SKM-1 (cell line): ENCODE results near the gene RBM38.

Source experiments
- DNase-seq: peaks from one replicate; lab custom pipeline; 2025; ENCODE audit not compliant: unreplicated experiment; lab: John Stamatoyannopoulos, UW

The RBM38 gene

DNA sequence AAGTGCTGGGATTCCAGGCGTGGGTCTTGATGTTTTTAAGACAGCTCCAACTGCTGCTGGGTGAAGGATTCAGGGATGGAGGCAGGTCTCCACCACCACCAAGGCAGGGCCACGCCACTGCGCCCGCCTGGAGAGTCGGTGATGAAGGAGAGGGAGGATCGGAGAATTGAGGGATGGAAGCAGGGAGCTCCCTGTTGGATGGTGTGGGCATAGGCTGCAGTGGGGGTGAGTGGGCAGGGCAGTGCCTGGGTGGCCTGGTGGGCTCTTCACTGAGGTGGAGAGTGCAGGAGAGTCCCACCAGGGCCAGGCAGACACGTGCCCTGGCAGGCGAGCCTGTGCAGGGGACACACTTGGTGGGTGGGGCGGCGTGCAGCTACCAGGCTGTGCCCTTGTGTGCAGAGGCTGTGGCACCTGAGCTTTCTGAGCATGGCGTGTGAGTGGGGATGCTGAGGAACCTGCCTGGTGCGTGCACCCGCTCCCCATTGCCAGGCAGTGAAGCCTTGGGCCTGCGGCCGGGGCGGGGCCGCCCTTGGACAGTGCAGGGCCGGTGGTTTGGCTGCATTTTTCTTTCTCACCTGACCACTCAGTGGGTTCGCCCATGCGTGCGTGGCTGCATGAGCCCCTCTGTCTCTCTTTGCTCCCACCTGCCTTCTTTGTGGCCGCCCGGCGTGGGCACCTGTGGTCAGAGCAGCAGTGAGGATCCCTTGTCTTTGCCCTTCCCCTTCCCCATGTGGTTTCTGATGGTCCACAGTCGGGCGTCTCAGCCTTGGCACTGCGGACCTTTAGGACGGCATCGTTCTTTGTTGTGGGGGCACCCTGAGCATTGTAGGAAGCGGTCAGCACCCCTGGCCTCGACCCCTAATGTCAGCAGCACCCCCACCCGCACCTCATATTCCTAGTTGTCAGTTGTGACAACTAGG lies 11.3 kb downstream of the RBM38 start:
- DNase-seq, result no peak

DNA sequence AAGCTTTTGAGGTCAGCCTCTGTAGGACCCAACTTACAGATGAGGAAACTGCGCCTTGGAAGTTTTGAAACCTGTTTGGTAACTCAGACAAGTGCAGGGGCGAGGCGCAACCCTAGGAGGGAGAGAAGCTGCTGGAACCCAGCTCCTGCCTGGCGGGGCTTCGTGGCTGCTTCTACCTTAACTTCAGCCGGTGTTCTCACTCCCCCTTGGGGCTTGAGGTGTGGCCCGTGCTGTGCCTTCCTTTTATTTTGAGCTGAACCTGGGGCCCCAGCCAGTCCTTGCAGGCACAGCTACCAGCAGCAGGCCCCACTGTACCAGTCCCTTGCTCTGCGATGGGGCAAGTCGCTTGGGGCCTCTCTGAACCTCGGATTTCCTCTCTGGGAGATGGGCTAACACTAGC lies 12.0 kb downstream of the RBM38 start:
- no peak for DNase-seq

DNA sequence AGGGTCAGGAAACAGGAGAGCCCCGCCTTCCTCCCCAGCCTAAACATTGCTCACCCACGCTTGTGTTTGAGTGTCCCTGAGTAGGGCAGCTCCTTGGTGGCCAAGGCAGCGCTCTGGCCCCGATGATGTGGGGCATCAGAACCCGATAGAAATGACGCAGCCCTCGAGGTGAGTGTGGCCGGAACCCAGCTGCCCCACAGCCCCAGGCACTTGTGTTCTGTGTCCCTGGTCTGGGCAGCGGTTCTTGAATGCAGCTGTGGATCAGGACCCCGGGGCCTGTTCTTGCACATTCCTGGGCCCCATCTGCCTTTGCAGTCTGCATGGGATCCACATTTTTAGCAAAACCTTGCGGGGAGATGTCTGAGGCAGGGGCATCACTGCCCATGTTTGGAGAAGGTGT lies 12.8 kb downstream of the RBM38 start:
- no peak for DNase-seq

DNA sequence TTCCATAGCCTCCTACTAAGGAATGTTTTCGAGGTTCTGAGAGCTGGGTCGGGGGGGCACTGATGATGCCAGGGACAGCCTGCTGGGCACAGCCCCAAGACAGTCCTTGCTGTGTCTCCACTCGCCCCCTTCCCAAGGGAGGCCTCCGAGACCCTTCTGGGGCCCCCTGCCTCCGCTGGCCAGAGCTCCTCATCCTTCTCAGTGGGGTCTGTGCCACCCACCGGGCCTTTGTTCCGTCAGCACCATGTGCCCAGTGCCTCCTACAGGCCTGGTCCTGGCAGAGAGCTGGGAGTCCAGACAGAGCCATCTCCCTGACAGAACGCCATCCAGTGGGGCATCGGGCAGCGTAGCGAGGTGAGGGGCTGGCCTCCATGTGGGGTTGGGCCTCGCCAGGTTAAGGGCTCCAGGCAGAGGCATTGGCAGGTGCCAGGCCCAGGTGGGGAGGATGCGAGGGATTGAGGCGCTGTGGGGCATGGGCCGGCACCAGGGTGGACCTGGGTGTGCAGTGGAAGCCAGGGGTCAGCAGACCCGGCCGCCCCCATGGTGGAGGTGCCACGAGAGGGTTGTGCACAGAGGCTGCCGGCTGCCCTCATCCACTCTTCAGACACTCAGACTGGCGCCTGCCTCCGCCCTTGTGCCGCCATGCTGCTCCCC lies 13.3 kb downstream of the RBM38 start:
- DNase-seq, result no peak

DNA sequence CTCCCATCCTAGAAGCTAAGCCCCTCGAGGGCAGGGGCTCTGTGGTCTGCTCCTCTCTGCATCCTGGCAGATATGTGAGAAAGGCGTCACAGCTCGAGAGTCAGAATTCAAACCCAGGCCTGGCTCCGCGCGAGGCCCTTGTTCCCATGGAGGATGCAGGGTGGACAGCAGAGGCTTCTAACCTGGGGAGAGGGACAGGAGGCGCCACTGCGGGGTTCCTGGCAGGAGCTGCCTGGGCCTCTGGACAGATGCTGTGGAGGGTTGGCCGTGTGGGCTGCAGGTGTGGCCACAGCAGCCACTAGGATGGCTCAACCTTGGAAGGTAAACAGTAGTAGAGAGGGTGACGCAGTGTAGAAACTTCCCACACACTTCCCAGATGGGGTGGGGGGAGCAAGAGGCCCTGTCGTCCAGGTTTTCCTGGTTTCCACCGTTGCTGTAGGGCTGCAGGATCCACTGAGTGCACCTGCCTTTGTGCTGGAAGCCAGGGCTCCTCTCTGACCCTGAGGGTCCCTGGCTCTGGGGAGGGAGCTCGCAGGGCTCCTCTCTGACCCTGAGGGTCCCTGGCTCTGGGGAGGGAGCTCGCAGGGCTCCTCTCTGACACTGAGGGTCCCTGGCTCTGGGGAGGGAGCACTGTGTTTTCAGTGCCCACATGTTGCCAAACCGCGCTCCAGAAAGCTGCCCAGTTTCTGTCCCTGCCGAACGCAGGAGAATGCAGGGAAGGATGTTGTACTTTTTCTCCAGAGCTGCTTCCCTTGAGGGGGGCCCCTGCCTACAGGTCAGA lies 14.2 kb downstream of the RBM38 start:
- DNase-seq, result no peak

DNA sequence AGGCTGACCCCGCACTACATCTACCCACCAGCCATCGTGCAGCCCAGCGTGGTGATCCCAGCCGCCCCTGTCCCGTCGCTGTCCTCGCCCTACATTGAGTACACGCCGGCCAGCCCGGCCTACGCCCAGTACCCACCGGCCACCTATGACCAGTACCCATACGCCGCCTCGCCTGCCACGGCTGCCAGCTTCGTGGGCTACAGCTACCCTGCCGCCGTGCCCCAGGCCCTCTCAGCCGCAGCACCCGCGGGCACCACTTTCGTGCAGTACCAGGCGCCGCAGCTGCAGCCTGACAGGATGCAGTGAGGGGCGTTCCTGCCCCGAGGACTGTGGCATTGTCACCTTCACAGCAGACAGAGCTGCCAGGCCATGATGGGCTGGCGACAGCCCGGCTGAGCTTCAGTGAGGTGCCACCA lies 16.4 kb downstream of the RBM38 start:
- no peak for DNase-seq

DNA sequence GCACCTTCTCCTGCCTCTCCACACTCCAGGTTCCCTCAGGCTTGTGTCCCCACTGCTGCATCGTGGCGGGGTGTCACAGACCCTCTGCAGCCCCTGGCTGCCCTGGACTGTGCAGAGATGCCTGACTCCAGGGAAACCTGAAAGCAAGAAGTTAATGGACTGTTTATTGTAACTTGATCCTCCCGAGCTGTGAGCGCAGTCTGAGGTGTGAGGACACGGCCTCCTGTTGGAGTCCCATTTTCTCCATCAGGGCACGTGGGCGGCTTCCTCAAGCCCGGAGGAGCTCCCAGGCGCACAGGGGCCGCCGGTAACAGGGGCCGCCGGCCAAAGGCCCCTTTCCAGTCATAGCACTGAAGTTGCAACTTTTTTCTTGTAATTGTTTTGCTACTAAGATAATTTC lies 16.9 kb downstream of the RBM38 start:
- no peak for DNase-seq

DNA sequence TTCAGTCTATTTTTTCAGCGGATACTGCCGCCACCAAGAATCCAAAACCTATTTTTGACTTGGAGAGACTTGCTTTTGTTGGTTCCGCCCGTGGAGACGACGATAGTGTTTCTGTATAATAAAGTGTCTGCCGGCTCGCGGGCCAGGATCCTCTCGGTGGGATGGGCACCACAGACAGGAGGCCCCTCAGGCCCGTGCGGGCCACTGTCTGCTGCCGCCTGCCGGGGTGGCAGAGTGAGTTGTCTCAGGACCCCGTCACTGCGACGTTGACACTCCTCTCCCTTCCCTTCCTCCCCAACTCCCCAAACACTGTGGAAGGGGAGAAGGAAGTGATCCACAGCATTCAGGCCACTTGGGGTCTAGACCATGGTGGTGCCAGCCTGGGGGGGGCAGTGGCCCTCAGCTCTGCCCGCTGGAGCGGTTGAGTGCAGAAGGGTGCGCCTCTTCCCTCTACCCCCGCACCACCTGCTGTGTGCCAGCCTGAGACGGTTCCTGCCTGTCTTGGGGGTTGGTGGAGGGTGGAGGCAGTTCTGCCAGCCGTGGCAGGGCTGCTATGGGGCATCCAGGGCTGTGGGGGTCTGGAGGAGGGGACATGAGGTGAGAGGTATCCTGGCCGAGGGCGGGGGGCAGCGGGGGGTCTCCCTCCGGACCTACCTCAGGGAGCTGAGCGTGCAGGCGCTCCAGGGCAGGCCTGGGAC lies 17.5 kb downstream of the RBM38 start:
- no peak for DNase-seq

DNA sequence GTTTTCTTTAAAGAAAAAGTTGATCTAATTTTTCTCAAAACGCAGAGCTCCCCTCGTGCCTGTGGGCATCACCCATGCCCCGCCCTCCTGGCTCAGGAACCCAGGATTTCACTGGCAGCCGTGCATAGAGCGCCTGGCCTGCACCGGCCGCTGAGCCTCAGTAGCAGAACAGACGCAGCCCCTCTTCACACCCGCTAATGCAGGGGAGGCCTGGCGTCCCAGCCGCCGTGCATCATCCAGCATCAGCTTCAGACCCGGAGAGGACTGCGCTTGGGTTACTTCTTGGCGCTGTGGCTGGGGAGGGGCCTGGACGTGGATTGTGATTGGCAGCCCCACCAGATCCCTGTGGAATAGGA lies 18.1 kb downstream of the RBM38 start:
- no peak for DNase-seq

DNA sequence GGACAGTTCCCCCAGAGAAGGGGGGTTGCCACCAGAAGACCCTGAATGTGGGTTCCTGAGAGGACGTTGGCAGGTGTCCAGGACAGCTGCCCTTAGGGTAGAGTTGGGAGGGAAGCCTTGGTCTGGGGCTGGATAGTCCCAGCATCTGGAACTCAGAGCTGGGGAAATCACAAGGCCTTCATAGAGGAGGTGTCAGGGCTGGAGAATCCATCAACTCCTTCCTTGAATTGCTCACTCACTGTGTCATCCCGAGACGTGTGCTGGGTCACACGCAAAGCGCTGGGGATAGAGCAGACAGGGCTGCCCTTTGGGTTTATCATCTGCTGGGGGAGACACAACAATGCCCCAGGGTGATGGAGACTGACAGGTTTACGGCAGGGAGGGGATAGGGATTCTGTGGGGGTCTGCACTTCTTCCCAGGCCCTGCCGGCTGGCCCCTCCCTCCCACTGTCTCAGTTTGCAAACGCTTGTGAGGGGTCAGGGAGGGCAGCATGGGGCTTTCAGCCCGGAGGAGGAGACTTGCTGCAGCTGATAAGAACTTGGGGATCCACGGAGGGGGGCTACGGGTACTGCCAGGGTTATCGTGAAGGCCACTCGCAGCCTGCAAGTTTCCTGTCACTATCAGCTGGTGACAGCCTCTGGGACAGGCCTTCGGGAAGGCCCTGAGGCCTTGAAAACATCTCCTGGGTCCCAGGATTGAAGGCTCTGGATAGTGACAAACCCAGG lies 18.6 kb downstream of the RBM38 start:
- no peak for DNase-seq

DNA sequence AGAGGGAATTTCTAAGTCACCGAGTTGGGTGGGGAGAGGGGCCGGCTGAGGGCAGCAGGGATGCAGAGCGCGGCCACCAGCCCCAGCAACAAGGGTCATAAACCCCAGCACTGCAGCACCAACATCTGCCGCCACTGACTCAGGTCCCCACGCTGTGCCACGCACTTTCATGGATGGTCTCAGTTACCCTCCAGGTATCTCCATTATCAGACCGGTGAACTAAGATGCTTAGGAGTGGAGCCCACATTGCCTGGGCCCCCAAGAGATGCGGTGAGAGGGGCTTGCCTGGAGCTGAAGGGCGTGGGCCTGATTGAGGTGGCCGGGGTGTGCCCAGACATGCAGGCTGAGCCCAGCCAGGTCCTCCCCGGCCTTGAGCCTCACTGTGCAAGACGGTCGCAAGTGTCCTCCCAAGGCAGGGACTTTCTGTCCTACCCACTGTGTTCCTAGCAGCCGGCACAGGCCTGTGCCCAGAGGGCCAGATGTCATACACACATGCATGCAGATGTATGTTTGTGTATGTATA lies 19.3 kb downstream of the RBM38 start:
- no peak for DNase-seq

DNA sequence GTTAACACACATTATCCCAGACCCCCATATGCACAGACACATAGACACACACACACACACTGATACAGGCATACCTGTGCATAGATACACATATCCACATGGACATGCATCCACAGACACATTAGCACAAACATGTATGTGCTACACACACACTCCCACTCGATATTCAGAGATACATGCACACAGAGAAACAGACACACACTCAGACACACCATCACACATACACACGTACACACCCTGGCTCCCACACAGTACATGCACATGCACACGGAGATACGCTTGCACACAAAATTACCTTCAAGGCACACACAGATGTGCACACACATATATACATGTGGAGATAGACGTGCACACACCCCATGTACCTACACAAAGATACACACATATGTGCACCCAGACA lies 19.7 kb downstream of the RBM38 start:
- DNase-seq, result no peak

DNA sequence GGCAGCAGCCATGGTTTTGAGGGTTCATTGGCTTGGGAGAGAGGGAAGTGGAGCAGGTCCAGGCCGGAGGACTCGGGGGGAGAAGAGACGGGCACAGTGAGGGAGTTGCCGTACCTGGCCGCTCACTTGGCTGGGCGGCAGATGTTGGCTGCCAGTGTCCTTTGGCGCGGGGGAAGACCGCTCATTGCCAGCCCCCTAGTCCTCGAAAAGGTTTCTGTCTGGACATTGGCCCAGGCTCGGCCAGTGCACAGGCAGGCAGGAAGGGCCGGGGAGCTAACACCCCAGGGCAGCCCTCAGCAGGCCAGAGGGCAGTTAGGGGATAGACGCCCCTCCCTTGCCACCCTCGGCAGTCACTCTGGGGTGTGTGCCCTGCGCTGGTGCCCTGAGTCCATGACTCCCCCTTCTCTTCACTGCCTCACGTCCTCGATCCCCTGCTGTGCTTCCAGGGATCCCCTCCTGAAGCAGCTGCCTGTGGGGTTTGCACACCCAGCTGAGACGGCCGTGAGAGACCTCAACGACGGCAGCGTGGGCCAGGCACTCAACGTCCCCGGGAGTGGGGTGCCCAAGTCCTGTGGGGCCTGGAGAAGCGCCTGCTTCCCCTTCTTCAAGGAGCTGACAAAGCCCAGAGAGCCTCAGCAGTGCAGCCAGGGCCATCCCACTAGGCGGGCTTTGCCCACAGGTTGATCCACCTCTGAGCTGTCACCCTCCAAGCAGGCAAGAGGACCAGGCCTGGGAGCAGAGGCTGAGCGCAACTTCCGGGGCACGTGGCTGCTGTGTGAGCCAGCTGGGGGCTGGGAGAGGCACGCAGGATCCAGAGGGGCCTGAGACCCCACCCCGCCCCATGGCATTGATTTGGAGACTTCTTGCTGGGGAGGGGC lies 20.4 kb downstream of the RBM38 start:
- DNase-seq, result no peak

DNA sequence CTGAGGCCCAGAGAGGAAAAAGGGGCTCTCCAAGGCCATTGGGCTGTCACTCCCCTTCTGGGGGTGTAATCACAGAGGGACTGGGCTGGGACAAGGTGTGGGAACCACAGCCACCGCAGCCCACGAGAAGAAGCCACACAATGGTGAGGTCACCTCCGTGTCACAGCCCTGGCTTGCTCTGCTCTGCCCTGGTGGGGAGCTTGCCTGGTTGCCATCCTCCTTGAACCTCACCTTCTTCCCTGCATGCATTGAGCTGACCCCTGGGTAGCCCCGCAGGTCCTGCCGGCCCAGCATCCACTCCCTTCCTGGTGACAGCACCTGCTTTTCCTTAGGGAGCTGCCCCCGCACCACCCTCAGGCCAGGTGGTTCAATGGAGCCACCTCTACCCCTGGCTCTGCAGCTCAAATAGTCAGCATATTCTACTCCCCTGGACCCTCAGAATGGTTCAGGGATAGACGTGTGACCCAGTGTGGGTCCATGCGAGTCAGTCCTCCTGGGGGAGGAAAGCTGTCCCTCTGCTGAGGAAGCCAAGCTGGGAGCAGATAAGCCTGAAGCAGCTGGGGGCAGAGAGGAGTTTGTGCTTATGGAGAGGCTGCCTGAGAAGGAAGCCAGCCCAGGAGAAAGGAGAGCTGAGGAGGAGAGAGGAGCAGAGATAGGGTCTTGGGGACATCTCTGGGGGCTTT lies 21.3 kb downstream of the RBM38 start:
- no peak for DNase-seq

DNA sequence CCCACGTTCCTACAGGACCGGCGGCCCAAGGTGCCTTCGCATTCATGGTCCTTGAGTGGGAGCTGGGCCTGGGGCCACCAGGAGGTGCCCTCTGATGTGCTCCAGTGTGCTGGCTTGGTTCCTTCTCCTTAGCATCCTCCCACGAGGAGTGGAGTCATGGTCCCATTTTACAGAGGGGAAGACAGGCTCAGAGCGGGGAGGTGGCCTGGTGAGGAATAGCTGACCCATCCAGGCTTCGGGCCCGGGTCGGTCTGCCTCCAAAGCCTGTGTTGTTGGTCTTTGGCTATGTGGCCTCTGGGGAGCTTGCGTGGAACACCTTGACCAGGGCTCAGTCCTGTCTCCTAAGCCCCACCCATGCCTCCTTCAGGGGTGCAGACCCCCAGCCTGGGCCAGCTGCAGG lies 22.8 kb downstream of the RBM38 start:
- DNase-seq, result no peak

DNA sequence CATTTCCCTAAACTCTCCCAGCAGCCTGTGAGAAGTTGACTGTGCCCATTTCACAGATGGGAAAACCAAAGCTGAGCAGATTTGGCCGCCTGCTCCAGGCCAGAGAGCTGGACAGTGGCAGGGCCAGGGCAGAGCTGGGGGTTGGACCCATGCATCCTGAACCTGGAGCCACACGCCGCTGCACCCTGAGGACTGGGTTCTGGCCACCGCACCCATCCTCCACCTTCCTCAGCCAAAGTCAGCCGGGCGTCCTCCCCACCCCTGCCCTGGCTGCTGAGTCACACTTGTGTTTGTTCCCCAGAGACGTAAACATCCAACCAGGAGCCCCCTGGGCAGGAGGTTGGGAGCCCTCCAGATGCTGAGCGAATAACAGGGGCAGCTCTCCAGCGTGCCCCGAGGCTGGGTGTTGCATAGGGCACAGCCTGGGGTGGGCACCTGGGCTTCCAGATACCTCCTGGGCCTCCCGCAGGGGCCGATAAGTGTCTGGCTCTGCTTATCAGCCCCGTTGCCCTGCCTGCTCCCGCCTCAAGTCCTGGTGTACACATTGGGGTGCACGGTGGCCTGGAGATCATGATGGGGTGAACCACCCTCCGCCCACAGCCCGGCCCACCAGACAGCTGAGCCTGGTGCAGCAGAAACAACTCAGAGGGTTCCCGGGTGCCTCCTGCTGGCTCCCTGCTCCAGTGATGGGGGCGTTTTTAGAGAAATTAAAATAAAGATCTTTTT lies 23.8 kb downstream of the RBM38 start:
- DNase-seq, result no peak

DNA sequence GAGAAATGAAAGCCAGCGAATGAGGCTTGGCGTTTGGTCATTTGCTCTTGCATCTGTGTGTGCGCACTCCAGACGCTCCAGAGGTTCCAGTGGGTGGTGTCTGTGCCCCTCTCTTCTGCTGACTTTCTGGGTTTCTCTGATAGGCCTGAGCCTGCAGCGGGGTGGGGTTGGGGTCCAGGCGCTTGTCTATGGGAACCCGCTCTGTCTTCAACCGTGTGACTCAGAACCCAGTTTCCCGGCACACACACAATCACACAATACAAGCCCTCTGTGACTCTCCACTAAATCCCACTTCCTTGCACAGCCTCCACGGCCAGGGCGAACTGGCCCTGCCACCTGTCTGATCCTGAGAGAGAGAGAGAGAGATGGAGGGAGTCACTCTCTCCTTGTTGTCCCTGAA lies 24.6 kb downstream of the RBM38 start:
- no peak for DNase-seq
